ENCODE measurements around the gene PTPRE.

DNA sequence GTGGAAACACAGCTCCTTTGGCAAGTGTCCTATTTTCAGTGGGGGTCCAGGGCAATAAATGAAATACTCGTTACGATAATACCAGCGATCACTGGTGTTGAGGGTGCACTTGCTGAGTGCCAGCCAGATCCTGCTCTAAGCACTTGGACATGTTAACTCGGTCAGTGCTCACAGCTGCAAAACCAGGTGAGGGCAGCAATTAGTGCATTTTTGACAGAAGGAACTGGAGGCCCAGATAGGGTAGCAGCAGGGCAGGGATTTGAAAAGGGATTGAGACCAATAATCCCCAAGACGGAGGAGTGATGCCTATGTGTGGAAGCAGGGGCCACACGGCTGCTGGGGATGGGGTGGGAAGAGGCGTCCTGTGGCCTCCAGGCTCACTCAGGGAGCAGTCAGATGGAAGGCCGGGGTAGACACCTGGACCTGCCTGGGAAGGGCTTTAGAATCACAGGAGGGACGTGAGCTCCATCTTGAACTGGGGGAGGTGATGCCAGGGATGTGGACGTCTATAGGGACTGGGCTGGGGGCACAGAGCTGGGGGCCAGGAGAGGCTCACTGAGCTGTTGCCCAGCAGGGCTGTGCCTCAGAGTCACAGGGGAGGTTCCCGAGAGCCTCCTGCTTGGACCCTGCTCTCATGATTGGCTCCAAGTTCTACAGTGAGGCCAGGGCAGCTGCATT lies 14.3 kb downstream of the PTPRE start:
- TF ChIP-seq, protein P1, sequence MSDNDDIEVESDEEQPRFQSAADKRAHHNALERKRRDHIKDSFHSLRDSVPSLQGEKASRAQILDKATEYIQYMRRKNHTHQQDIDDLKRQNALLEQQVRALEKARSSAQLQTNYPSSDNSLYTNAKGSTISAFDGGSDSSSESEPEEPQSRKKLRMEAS (IDR thresholded peaks at IDR 0.05; ENCODE audit: low read depth): no peak
- TF ChIP-seq RCOR1 (IDR thresholded peaks at IDR 0.05; ENCODE audit: low read length): no peak
- TF ChIP-seq TCF12 (IDR thresholded peaks at IDR 0.05): no peak
- no peak for TF ChIP-seq CTCF (IDR thresholded peaks at IDR 0.05)
